ENCODE results near the gene GDA.

DNA sequence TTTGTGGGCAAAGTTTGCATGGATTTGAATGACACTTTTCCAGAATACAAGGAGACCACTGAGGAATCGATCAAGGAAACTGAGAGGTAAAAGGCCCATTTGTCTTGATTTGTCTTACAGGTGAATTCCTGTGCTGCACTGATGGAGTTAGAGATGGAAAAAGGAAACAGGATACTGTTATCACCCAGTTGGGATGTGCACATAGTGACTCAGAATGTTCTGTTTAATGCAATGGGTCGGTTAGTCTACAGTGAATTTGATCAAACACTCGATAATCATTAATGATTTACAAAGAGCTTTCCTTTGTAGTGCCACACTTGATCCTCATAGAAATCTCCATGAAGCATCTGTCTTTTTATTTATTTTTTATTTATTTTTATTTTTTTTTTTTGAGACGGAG lies 64.7 kb downstream of the GDA start:
- TF ChIP-seq POLR2A (IDR thresholded peaks at IDR 0.05), result no peak
- TF ChIP-seq, protein P1, sequence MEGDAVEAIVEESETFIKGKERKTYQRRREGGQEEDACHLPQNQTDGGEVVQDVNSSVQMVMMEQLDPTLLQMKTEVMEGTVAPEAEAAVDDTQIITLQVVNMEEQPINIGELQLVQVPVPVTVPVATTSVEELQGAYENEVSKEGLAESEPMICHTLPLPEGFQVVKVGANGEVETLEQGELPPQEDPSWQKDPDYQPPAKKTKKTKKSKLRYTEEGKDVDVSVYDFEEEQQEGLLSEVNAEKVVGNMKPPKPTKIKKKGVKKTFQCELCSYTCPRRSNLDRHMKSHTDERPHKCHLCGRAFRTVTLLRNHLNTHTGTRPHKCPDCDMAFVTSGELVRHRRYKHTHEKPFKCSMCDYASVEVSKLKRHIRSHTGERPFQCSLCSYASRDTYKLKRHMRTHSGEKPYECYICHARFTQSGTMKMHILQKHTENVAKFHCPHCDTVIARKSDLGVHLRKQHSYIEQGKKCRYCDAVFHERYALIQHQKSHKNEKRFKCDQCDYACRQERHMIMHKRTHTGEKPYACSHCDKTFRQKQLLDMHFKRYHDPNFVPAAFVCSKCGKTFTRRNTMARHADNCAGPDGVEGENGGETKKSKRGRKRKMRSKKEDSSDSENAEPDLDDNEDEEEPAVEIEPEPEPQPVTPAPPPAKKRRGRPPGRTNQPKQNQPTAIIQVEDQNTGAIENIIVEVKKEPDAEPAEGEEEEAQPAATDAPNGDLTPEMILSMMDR (IDR thresholded peaks at IDR 0.05), result no peak
